SK-N-SH (cell line): ENCODE data around the gene WWOX. TPM values are rescaled to one million over a fixed set of nuclear protein-coding genes. Genes with fewer than 3 reads are reported as not detected.

Experiments used
- CTCF ChIA-PET: fragments of 300-600, 350-600 bp; formaldehyde crosslinking; extraction: SDS; loops from one replicate; lab custom pipeline; 2021; lab: Yijun Ruan, JAX
- POLR2A ChIA-PET: fragments of 350-600 bp; sonication (Branson Sonifier 250); formaldehyde crosslinking; extraction: SDS; loops from one replicate; lab custom pipeline; 2020; ENCODE audit warnings: antibody characterized with exemption, inconsistent platforms; lab: Yijun Ruan, JAX
- DNase-seq: peaks from one replicate; pipeline ENCODE4 v3.0.0; 2012
- H2AFZ ChIP-seq: fragments of 200-600 bp; sonication (generic); 2 replicates; pipeline ENCODE4 v1.8.1; 2016; ENCODE audit warnings: antibody characterized with exemption, mild to moderate bottlenecking, low read depth
- H3F3A ChIP-seq: fragments of 200-600 bp; sonication (generic); replicated peaks from 2 replicates; pipeline ENCODE3; 2016; ENCODE audit warnings: antibody characterized with exemption, mild to moderate bottlenecking; ENCODE audit not compliant: insufficient read depth
- H3K27ac ChIP-seq, 2 experiments: fragments of 200-500 bp in 1 of 2; fragments of 200-600 bp in 1 of 2; sonication (Bioruptor generic) in 1 of 2; sonication (generic), shearing (Covaris generic) in 1 of 2; 2 replicates each; pipeline versions ENCODE4 v1.5.1 to v1.6.1; 2014 to 2016; ENCODE audit warnings: low read depth in 2 of 2, inconsistent platforms in 1 of 2, low read length in 1 of 2, mild to moderate bottlenecking in 1 of 2, mixed read lengths in 1 of 2
- H3K27me3 ChIP-seq: fragments of 200-600 bp; sonication (generic), shearing (Covaris generic); 2 replicates; pipeline ENCODE4 v1.6.1; 2016; ENCODE audit warnings: mixed run types; ENCODE audit not compliant: insufficient read depth
- H3K36me3 ChIP-seq, 2 experiments: fragments of 200-500 bp in 1 of 2; fragments of 200-600 bp in 1 of 2; sonication (Bioruptor generic) in 1 of 2; sonication (generic) in 1 of 2; replicated peaks in 1 of 2; 2 replicates each; pipeline versions ENCODE3 to v1.5.1; 2014 to 2016; ENCODE audit warnings: low read length in 1 of 2, mild to moderate bottlenecking in 1 of 2; ENCODE audit not compliant: insufficient read depth in 2 of 2, control insufficient read depth in 1 of 2
- H3K4me1 ChIP-seq, 2 experiments: fragments of 200-500 bp in 1 of 2; fragments of 200-600 bp in 1 of 2; sonication (Bioruptor generic) in 1 of 2; sonication (generic), shearing (Covaris generic) in 1 of 2; 2 replicates each; pipeline versions ENCODE4 v1.5.1 to v1.6.1; 2014 to 2016; ENCODE audit warnings: low read depth in 1 of 2, low read length in 1 of 2, mixed run types in 1 of 2; ENCODE audit not compliant: insufficient read depth in 2 of 2, control insufficient read depth in 1 of 2
- H3K4me2 ChIP-seq: fragments of 200-600 bp; sonication (generic), shearing (Covaris generic); 2 replicates; pipeline ENCODE4 v1.6.1; 2017; ENCODE audit warnings: mixed run types
- H3K4me3 ChIP-seq, 2 experiments: fragments of 200-500 bp in 1 of 2; fragments of 200-600 bp in 1 of 2; sonication (Bioruptor generic) in 1 of 2; sonication (generic), shearing (Covaris generic) in 1 of 2; 2 replicates each; pipeline versions ENCODE4 v1.5.1 to v1.8.1; 2014 to 2016; ENCODE audit warnings: low read depth in 2 of 2, inconsistent platforms in 1 of 2, low read length in 1 of 2, mild to moderate bottlenecking in 1 of 2, mixed read lengths in 1 of 2, moderate library complexity in 1 of 2
- H3K79me2 ChIP-seq: fragments of 200-600 bp; sonication (generic); 2 replicates; pipeline ENCODE4 v1.8.1; 2017; ENCODE audit warnings: mild to moderate bottlenecking; ENCODE audit not compliant: insufficient read depth
- H3K9ac ChIP-seq: fragments of 200-600 bp; sonication (generic); 2 replicates; pipeline ENCODE4 v1.6.1; 2017; ENCODE audit warnings: mixed run types
- H3K9me2 ChIP-seq: fragments of 200-600 bp; sonication (generic); 2 replicates; pipeline ENCODE4 v1.6.1; 2017; ENCODE audit warnings: mixed run types
- H3K9me3 ChIP-seq: fragments of 200-600 bp; sonication (generic); 2 replicates; pipeline ENCODE4 v1.6.1; 2017; ENCODE audit warnings: mixed run types, mild to moderate bottlenecking, moderate library complexity
- H4K20me1 ChIP-seq: fragments of 200-600 bp; sonication (generic); 2 replicates; pipeline ENCODE4 v1.6.1; 2017; ENCODE audit warnings: mild to moderate bottlenecking, mixed run types; ENCODE audit not compliant: insufficient read depth
- CHD2 ChIP-seq: fragments of 150-350 bp; IDR thresholded peaks from 2 replicates; pipeline ENCODE4 v1.6.1; 2018; ENCODE audit warnings: low read length; ENCODE audit not compliant: partially characterized antibody
- ELF1 ChIP-seq: IDR thresholded peaks from 2 replicates; pipeline ENCODE4 v1.4.0; 2012
- EP300 ChIP-seq, 2 experiments: IDR thresholded peaks; 2 replicates each; pipeline versions ENCODE4 v1.4.0 to v1.6.1; 2012; ENCODE audit warnings: borderline replicate concordance in 1 of 2, low read depth in 1 of 2, low read length in 1 of 2
- GABPA ChIP-seq: IDR thresholded peaks from 2 replicates; pipeline ENCODE4 v1.4.0; 2012; ENCODE audit warnings: low read depth, mild to moderate bottlenecking
- GATA2 ChIP-seq: sonication (generic); formaldehyde crosslinking; IDR thresholded peaks from 2 replicates; pipeline ENCODE4 v1.5.0; 2020; ENCODE audit warnings: mild to moderate bottlenecking, missing genetic modification reagents
- JUND ChIP-seq: IDR thresholded peaks from 2 replicates; pipeline ENCODE4 v1.4.0; 2012
- MEF2A ChIP-seq: IDR thresholded peaks from 2 replicates; pipeline ENCODE4 v1.4.0; 2012; ENCODE audit warnings: low read depth, borderline replicate concordance
- NFIC ChIP-seq: IDR thresholded peaks from 2 replicates; pipeline ENCODE4 v1.4.0; 2012; ENCODE audit warnings: borderline replicate concordance
- POLR2AphosphoS5 ChIP-seq: IDR thresholded peaks from 2 replicates; pipeline ENCODE4 v1.6.1; 2012; ENCODE audit warnings: low read depth, low read length
- RAD21 ChIP-seq: IDR thresholded peaks from 2 replicates; pipeline ENCODE4 v1.6.1; 2012; ENCODE audit warnings: mild to moderate bottlenecking, low read length
- RCOR1 ChIP-seq: fragments of 150-350 bp; IDR thresholded peaks from 2 replicates; pipeline ENCODE4 v1.6.1; 2017; ENCODE audit warnings: antibody characterized with exemption, low read length
- REST ChIP-seq: IDR thresholded peaks from 2 replicates; pipeline ENCODE4 v1.6.1; 2012; ENCODE audit warnings: mild to moderate bottlenecking, low read depth, low read length, moderate library complexity
- RFX5 ChIP-seq: IDR thresholded peaks from 2 replicates; pipeline ENCODE4 v1.6.1; 2012; ENCODE audit warnings: mild to moderate bottlenecking, improper control_type of control experiment, low read length
- RXRA ChIP-seq: IDR thresholded peaks from 2 replicates; pipeline ENCODE4 v1.4.0; 2012; ENCODE audit warnings: low read depth, mild to moderate bottlenecking, borderline replicate concordance
- SMC3 ChIP-seq: IDR thresholded peaks from 2 replicates; pipeline ENCODE4 v1.6.1; 2012; ENCODE audit warnings: low read depth, low read length, improper control_type of control experiment
- TAF1 ChIP-seq: IDR thresholded peaks from 2 replicates; pipeline ENCODE4 v1.6.1; 2012; ENCODE audit warnings: low read depth, mild to moderate bottlenecking, low read length, moderate library complexity, borderline replicate concordance
- USF2 ChIP-seq: fragments of 150-350 bp; IDR thresholded peaks from 2 replicates; pipeline ENCODE4 v1.6.1; 2017; ENCODE audit warnings: antibody characterized with exemption, low read length, low read depth, borderline replicate concordance
- YY1 ChIP-seq: IDR thresholded peaks from 2 replicates; pipeline ENCODE4 v1.4.0; 2012; ENCODE audit warnings: low read depth, mild to moderate bottlenecking
- WGBS: methylation state at CpG from one replicate; pipeline ENCODE4 v1.1.6; 2017; ENCODE audit warnings: low lambda C conversion rate; 5-methylcytosine and 5-hydroxymethylcytosine counted together
- polyA plus RNA-seq, 3 experiments: library from polyadenylated mRNA; depleted of rRNA; stranded (reverse); fragments of >200 nt; gene quantifications; 2 replicates each; pipeline ENCODE4 v1.2.3, GENCODE V29; 2012
- TF ChIP-seq, protein P1 (sequence below): IDR thresholded peaks from 2 replicates; pipeline ENCODE4 v1.4.0; 2012; ENCODE audit warnings: low read depth, borderline replicate concordance
- TF ChIP-seq, protein P2 (sequence below): IDR thresholded peaks from 2 replicates; pipeline ENCODE4 v1.4.0; 2012; ENCODE audit warnings: low read depth

Gene WWOX
- polyA plus RNA-seq, 1 of the 3 experiments (the other 2 are of a cell fraction), result 10.8 TPM

DNA sequence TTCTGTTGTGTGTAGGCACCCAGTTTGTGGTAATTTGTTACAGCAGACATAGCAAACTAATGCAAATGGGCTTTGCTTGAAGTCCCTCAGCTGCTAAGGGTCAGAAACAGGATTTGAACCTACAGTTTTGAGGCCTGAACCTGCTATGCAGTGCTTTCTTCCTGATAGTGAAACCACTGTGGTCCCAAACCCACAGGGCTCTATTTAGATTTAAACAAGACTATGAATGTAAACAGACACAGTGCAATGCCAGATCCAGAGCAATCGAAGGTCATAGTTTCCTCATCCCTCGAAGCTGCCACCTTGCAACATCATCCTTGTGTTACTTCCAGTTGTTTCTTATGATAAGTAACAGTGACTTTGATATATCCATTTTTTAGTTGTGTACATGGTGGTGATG is 630.2 kb downstream of the WWOX start:
- 6% methylated on average over 2 of the region's 2 CpGs for WGBS
- no peaks in the 10 kb centered on the region for H3K36me3 ChIP-seq
- no peaks in the 10 kb centered on the region for H4K20me1 ChIP-seq
- no peak for DNase-seq
- no peak overlapping the region for H3K27ac ChIP-seq
- TF ChIP-seq RAD21, result no peak
- TF ChIP-seq SMC3, result no peak
- TF ChIP-seq EP300 (IDR thresholded peaks at IDR 0.05; ENCODE audit: borderline replicate concordance in 1 of 2, low read depth in 1 of 2, low read length in 1 of 2), result no peak
- no peak for TF ChIP-seq YY1
- TF ChIP-seq CHD2, result no peak
- TF ChIP-seq, protein P1, sequence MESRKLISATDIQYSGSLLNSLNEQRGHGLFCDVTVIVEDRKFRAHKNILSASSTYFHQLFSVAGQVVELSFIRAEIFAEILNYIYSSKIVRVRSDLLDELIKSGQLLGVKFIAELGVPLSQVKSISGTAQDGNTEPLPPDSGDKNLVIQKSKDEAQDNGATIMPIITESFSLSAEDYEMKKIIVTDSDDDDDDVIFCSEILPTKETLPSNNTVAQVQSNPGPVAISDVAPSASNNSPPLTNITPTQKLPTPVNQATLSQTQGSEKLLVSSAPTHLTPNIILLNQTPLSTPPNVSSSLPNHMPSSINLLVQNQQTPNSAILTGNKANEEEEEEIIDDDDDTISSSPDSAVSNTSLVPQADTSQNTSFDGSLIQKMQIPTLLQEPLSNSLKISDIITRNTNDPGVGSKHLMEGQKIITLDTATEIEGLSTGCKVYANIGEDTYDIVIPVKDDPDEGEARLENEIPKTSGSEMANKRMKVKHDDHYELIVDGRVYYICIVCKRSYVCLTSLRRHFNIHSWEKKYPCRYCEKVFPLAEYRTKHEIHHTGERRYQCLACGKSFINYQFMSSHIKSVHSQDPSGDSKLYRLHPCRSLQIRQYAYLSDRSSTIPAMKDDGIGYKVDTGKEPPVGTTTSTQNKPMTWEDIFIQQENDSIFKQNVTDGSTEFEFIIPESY, result no peak
- no peak for TF ChIP-seq TAF1
- no peak for TF ChIP-seq MEF2A
- TF ChIP-seq, protein P2, sequence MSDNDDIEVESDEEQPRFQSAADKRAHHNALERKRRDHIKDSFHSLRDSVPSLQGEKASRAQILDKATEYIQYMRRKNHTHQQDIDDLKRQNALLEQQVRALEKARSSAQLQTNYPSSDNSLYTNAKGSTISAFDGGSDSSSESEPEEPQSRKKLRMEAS, result no peak
- TF ChIP-seq NFIC, result no peak
- TF ChIP-seq GABPA, result no peak
- TF ChIP-seq RCOR1, result no peak
- no peak for TF ChIP-seq RXRA
- no peak for TF ChIP-seq POLR2AphosphoS5
- no peak for TF ChIP-seq JUND
- ChIA-PET POLR2A (no interaction called here), CTCF (no interaction called here)
- H3K9me2 ChIP-seq, result no peaks in the 10 kb centered on the region
- no peaks in the 10 kb centered on the region for H3K79me2 ChIP-seq
- no peaks in the 10 kb centered on the region for H3K4me1 ChIP-seq
- H3K4me3 ChIP-seq, result no peak overlapping the region
- no peak overlapping the region for H3K9ac ChIP-seq
- no peaks in the 10 kb centered on the region for H3K27me3 ChIP-seq
- H2AFZ ChIP-seq, result no peak overlapping the region
- H3F3A ChIP-seq, result no peaks in the 10 kb centered on the region
- no peak overlapping the region for H3K4me2 ChIP-seq
- H3K9me3 ChIP-seq, result no peaks in the 10 kb centered on the region

DNA sequence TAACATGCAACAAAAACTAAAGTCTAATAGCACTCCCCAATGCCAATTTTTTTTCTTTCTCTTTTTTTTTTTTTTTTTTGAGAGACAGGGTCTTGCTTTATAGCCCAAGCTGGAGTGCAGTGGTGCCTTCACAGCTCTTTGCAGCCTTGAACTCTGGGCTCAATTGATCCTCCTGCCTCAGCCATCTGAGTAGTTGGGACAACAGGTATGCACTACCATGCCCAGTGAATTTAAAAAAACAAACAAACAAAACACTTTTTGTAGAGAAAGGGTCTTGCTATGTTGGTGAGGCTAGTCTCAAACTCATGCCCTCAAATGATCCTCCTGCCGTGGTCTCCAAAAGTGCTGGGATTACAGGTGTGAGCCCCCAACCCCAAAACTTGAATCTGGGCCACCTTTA is 632.3 kb downstream of the WWOX start:
- H3K4me1 ChIP-seq, result no peaks in the 10 kb centered on the region
- no peak overlapping the region for H3K4me3 ChIP-seq
- CTCF ChIA-PET, result no interaction called here
- H2AFZ ChIP-seq, result no peak overlapping the region
- WGBS, result 56% methylated on average over 1 of the region's 1 CpG
- H3K9ac ChIP-seq, result no peak overlapping the region
- no peaks in the 10 kb centered on the region for H4K20me1 ChIP-seq
- H3K27ac ChIP-seq, result no peak overlapping the region
- no peak for DNase-seq
- H3K79me2 ChIP-seq, result no peaks in the 10 kb centered on the region
- H3K9me2 ChIP-seq, result no peaks in the 10 kb centered on the region
- TF ChIP-seq POLR2AphosphoS5, result no peak
- TF ChIP-seq, protein P1, result no peak
- TF ChIP-seq GATA2 (CRISPR knock-in tag), result no peak
- TF ChIP-seq USF2, result no peak
- TF ChIP-seq ELF1, result no peak
- no peak for TF ChIP-seq RFX5
- TF ChIP-seq RAD21, result no peak
- no peak for TF ChIP-seq REST
- TF ChIP-seq, all 33 proteins: peak for 0
- H3K9me3 ChIP-seq, result no peaks in the 10 kb centered on the region
- POLR2A ChIA-PET, result no interaction called here
- H3K27me3 ChIP-seq, result no peaks in the 10 kb centered on the region
- H3K4me2 ChIP-seq, result no peak overlapping the region
- H3K36me3 ChIP-seq, result no peaks in the 10 kb centered on the region
- no peaks in the 10 kb centered on the region for H3F3A ChIP-seq
